ENCODE results near the gene ZNF576. TPM values are rescaled to one million over a fixed set of nuclear protein-coding genes. Genes with fewer than 3 reads are reported as not detected.
"Not testable (repeated sequence)": the region's sequence is repeated elsewhere in the genome, so short reads cannot be mapped to it uniquely, and the experiment has no call there.

Gene ZNF576
- total and polyA plus RNA-seq, 7 donors, result 10.3 to 22.7 (median 16.0) TPM

GRCh38 chr19:43584484-43584883 lies 11.9 kb upstream of the ZNF576 start:
- Histone ChIP-seq H3K4me3 (no peak overlapping the region), H3K4me1 (no peaks in the 10 kb centered on the region), H3K27me3 (ENCODE audit: insufficient read depth in 3 of 3, low read length in 2 of 3) (no peaks in the 10 kb centered on the region), H3K36me3 (ENCODE audit: insufficient read depth in 1 of 2, low read depth in 1 of 2) (peaks cover 5 to 12% of the 10 kb centered on the region in 2 donors), H3K9me3 (no peaks in the 10 kb centered on the region), H3K27ac (no peak overlapping the region)
- DNase-seq (no peak), ATAC-seq (no peak)
- intact Hi-C loops (cut with DNase I), result no loop called here
- TF ChIP-seq CTCF (IDR thresholded peaks at IDR 0.05), result no peak
- WGBS, 3 donors, result 85 to 95% (median 91%) methylated on average over 1 of the region's 1 CpG

GRCh38 chr19:43586346-43586745 lies 10.0 kb upstream of the ZNF576 start:
- no peak for TF ChIP-seq CTCF (IDR thresholded peaks at IDR 0.05)
- ATAC-seq, result no peak
- Histone ChIP-seq H3K4me3 (no peak overlapping the region), H3K27me3 (ENCODE audit: insufficient read depth in 3 of 3, low read length in 2 of 3) (no peaks in the 10 kb centered on the region), H3K27ac (no peak overlapping the region), H3K9me3 (no peaks in the 10 kb centered on the region), H3K36me3 (ENCODE audit: insufficient read depth in 1 of 2, low read depth in 1 of 2) (peaks cover 7 to 27% of the 10 kb centered on the region in 2 donors), H3K4me1 (no peaks in the 10 kb centered on the region)
- intact Hi-C loops (cut with DNase I), result no loop called here
- WGBS, 3 donors, result 55 to 96% (median 89%) methylated on average over 2 of the region's 2 CpGs
- no peak for DNase-seq

- H3K27ac ChIP-seq; intact Hi-C loops (cut with DNase I); H3K4me3 ChIP-seq; H3K27me3 ChIP-seq (ENCODE audit: insufficient read depth in 3 of 3, low read length in 2 of 3); DNase-seq; H3K4me1 ChIP-seq; ATAC-seq; H3K9me3 ChIP-seq: not testable (repeated sequence)
- peaks cover 7 to 34% of the 10 kb centered on the region in 2 donors for H3K36me3 ChIP-seq (ENCODE audit: insufficient read depth in 1 of 2, low read depth in 1 of 2)
- 92 to 94% (median 94%) methylated on average over 3 of the region's 3 CpGs for WGBS, 3 donors
These were observed 9.4 kb upstream of the ZNF576 start for GRCh38 chr19:43587029-43587428.

- peaks cover 7 to 57% of the 10 kb centered on the region in 2 donors for H3K36me3 ChIP-seq (ENCODE audit: insufficient read depth in 1 of 2, low read depth in 1 of 2)
- H3K27ac ChIP-seq, result no peak overlapping the region
- no peak for TF ChIP-seq CTCF (IDR thresholded peaks at IDR 0.05)
- no peaks in the 10 kb centered on the region for H3K9me3 ChIP-seq
- DNase-seq, result no peak
- H3K4me3 ChIP-seq, result no peak overlapping the region
- no peaks in the 10 kb centered on the region for H3K27me3 ChIP-seq (ENCODE audit: insufficient read depth in 3 of 3, low read length in 2 of 3)
- 80 to 87% (median 82%) methylated on average over 5 of the region's 5 CpGs for WGBS, 3 donors
- intact Hi-C loops (cut with DNase I), result no loop called here
- no peak for ATAC-seq
- peaks cover 7% of the 10 kb centered on the region for H3K4me1 ChIP-seq
These were observed 7.1 kb upstream of the ZNF576 start for GRCh38 chr19:43589277-43589676.

- ATAC-seq (no peak), DNase-seq (no peak)
- no peak for TF ChIP-seq CTCF (IDR thresholded peaks at IDR 0.05)
- no peak overlapping the region for H3K27ac ChIP-seq
- no peak overlapping the region for H3K4me3 ChIP-seq
- intact Hi-C loops (cut with DNase I), result loop anchor here in 1 of 2 donors (10.0 kb wide), 1 partner anchor 55 kb away; the partner anchor contains the start of gene ZNF575
- H3K36me3 ChIP-seq (ENCODE audit: insufficient read depth in 1 of 2, low read depth in 1 of 2), result peaks cover 7 to 57% of the 10 kb centered on the region in 2 donors
- H3K9me3 ChIP-seq, result no peaks in the 10 kb centered on the region
- H3K27me3 ChIP-seq (ENCODE audit: insufficient read depth in 3 of 3, low read length in 2 of 3), result no peaks in the 10 kb centered on the region
- 78 to 91% (median 82%) methylated on average over 6 of the region's 6 CpGs for WGBS, 3 donors
- H3K4me1 ChIP-seq, result peaks cover 11% of the 10 kb centered on the region
These were observed 6.7 kb upstream of the ZNF576 start for GRCh38 chr19:43589678-43590077.

All from psoas muscle (tissue), 8 donors.